Measurements from ENCODE around the gene SCYL3. TPM values are rescaled to one million over a fixed set of nuclear protein-coding genes. Genes with fewer than 3 reads are reported as not detected.

Gene SCYL3, protein sequence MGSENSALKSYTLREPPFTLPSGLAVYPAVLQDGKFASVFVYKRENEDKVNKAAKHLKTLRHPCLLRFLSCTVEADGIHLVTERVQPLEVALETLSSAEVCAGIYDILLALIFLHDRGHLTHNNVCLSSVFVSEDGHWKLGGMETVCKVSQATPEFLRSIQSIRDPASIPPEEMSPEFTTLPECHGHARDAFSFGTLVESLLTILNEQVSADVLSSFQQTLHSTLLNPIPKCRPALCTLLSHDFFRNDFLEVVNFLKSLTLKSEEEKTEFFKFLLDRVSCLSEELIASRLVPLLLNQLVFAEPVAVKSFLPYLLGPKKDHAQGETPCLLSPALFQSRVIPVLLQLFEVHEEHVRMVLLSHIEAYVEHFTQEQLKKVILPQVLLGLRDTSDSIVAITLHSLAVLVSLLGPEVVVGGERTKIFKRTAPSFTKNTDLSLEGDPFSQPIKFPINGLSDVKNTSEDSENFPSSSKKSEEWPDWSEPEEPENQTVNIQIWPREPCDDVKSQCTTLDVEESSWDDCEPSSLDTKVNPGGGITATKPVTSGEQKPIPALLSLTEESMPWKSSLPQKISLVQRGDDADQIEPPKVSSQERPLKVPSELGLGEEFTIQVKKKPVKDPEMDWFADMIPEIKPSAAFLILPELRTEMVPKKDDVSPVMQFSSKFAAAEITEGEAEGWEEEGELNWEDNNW
- total RNA-seq, result 10 to 100 TPM; 11.1 to 12.4 TPM

DNA sequence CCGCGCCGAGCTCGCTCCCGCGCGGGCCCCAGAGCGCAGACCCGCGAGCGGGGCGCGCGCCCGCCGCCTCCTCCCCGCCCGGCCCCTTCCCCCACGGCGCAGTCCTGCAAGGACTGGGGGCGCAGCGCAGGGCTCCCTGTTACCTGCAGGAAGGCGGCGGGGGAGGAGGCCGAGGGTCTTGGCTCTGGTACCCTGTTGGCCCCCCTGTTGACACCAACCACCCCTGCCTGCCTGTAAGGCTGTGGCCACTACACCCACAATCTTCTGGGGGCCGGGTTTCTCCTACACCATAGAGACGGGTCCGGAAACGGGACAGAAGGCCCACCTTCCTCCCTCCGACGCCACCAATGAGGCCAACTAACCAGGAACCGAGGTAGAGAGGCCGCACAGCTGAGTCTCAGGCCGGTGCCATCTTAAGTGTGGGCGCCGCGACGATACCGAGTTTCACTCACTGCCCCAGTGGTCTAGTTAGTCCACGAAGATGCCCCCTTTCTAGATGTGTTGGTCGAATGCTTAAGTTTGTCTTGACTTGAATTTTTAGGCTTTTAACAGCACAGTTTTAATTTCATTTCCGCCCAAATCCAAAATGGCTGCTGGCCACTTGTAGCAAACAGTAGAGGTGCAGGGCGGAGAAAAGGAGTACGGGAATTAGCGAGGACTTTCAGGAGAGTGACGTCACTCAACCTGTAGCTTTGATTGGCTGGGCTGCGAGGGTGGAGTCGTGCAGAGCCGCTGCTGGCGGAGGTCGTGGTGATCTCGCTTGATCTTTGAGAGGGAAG is at the start of gene SCYL3:
Gene SCYL3 (minus strand): TSS at position 252 of the 779 bp plus-strand sequence. CDS start 5,056 bp downstream, outside the sequence.
- CTCF ChIA-PET, result interaction anchor here (0.6 to 1.3 kb wide), 2 partner anchors 99 to 202 kb away, joined by 3 read pairs; partner anchors contain the start of gene METTL18
- H3K4me1 Mint-ChIP-seq (ENCODE audit: low read depth), result peaks cover 37% of the 10 kb centered on the region

GRCh38 chr1:169941982-169942830 is 48.5 kb upstream of the SCYL3 start:
- Mint-ChIP-seq H3K9me3 (no peaks in the 10 kb centered on the region), H3K27me3 (no peaks in the 10 kb centered on the region), H3K4me3 (no peak overlapping the region), H3K27ac (no peak overlapping the region), H3K4me1 (ENCODE audit: low read depth) (no peaks in the 10 kb centered on the region), H3K36me3 (no peaks in the 10 kb centered on the region)
- POLR2A ChIA-PET, result no interaction called here
- no peak for DNase-seq
- intact Hi-C loops (cut with micrococcal nuclease), result no loop called here
- CTCF ChIA-PET, result interaction anchor here (2.4 kb wide), 1 partner anchor 13 kb away, joined by 7 read pairs; no protein-coding TSS in a partner anchor

More for the DNA sequence above, at the start of gene SCYL3:
- intact Hi-C loops (cut with micrococcal nuclease), result loop anchor here (1.0 to 5.0 kb wide), 12 partner anchors 14 to 1957 kb away; partner anchors contain the start of genes BLZF1, DCAF6, GORAB and KIFAP3
- peaks cover 5% of the 10 kb centered on the region for H3K36me3 Mint-ChIP-seq
- H3K27me3 Mint-ChIP-seq, result no peaks in the 10 kb centered on the region
- H3K27ac Mint-ChIP-seq, result peak within 1 kb of the TSS; percentile 98
- peak within 1 kb of the TSS; percentile 82 for H3K4me3 Mint-ChIP-seq
- peak; percentile 92 for DNase-seq
- POLR2A ChIA-PET, result interaction anchor here (0.6 to 2.3 kb wide), 11 partner anchors 9 to 638 kb away, joined by 3 to 8 read pairs (median 4); partner anchors contain the start of genes F5, GORAB and KIFAP3
- H3K9me3 Mint-ChIP-seq, result no peaks in the 10 kb centered on the region

GRCh38 chr1:169933984-169934725 is 40.5 kb upstream of the SCYL3 start:
- Mint-ChIP-seq H3K36me3 (no peaks in the 10 kb centered on the region), H3K4me3 (no peak overlapping the region), H3K27ac (no peak overlapping the region), H3K27me3 (no peaks in the 10 kb centered on the region), H3K9me3 (no peaks in the 10 kb centered on the region), H3K4me1 (ENCODE audit: low read depth) (no peaks in the 10 kb centered on the region)
- intact Hi-C loops (cut with micrococcal nuclease), result no loop called here
- ChIA-PET POLR2A (no interaction called here), CTCF (no interaction called here)
- no peak for DNase-seq

DNA sequence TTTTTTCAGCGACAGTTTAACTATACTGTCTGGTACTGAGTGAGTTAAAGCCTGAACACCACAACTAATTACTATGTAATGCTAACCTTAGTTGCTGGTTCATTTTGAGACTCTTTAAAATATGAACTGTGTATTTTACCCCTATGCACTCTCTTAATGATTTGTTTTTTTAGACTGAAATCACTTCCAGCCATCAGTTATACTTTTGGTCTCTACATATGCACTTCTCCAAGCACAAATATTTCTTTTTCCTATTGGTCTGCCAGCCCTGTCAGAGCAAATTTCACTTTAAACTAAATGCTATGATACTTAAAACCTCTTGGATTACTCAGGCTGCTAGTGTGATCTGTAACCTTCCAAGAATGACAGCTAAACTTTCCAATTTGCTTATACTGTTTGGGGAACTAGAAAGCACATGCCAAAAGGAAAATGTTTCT is 38.1 kb upstream of the SCYL3 start:
- Mint-ChIP-seq H3K36me3 (no peaks in the 10 kb centered on the region), H3K27me3 (no peaks in the 10 kb centered on the region), H3K9me3 (no peaks in the 10 kb centered on the region), H3K27ac (no peak overlapping the region), H3K4me3 (no peak overlapping the region), H3K4me1 (ENCODE audit: low read depth) (peaks cover 3% of the 10 kb centered on the region)
- CTCF ChIA-PET, result no interaction called here
- intact Hi-C loops (cut with micrococcal nuclease), result no loop called here
- POLR2A ChIA-PET, result no interaction called here
- DNase-seq, result no peak

DNA sequence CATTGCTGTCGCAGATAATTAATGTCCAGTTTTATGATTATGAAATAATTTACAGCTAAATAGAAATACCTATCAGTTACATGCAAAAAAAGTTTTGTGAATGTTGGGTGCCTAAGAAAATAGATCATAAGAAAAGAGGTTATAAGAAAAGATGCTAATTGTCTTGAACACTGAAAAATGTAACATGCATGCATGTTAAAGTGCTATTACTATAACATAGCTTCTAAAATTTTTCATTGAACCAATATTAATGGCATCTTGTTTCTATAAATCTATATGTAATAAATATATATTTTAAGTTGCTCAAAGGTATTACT is 35.5 kb upstream of the SCYL3 start:
- no peaks in the 10 kb centered on the region for H3K27me3 Mint-ChIP-seq
- CTCF ChIA-PET, result interaction anchor here (1.0 to 1.8 kb wide), 10 partner anchors 9 to 1298 kb away, joined by 3 to 7 read pairs (median 4); partner anchors contain the start of gene GORAB
- H3K9me3 Mint-ChIP-seq, result no peaks in the 10 kb centered on the region
- POLR2A ChIA-PET, result no interaction called here
- no peaks in the 10 kb centered on the region for H3K36me3 Mint-ChIP-seq
- no peak for DNase-seq
- no peak overlapping the region for H3K27ac Mint-ChIP-seq
- intact Hi-C loops (cut with micrococcal nuclease), result loop anchor here (1.0 to 5.0 kb wide), 3 partner anchors 143 to 1000 kb away; partner anchors contain the start of gene KIFAP3
- H3K4me1 Mint-ChIP-seq (ENCODE audit: low read depth), result peaks cover 7% of the 10 kb centered on the region
- H3K4me3 Mint-ChIP-seq, result no peak overlapping the region

GRCh38 chr1:169928438-169929209 is 34.9 kb upstream of the SCYL3 start:
- CTCF ChIA-PET, result interaction anchor here (0.5 to 1.8 kb wide), 13 partner anchors 9 to 1874 kb away, joined by 3 to 7 read pairs (median 4); partner anchors contain the start of gene GORAB
- intact Hi-C loops (cut with micrococcal nuclease), result loop anchor here (1.0 to 5.0 kb wide), 3 partner anchors 144 to 1001 kb away; partner anchors contain the start of gene KIFAP3
- no peaks in the 10 kb centered on the region for H3K27me3 Mint-ChIP-seq
- peaks cover 7% of the 10 kb centered on the region for H3K4me1 Mint-ChIP-seq (ENCODE audit: low read depth)
- POLR2A ChIA-PET, result no interaction called here
- no peaks in the 10 kb centered on the region for H3K36me3 Mint-ChIP-seq
- no peaks in the 10 kb centered on the region for H3K9me3 Mint-ChIP-seq
- no peak overlapping the region for H3K4me3 Mint-ChIP-seq
- H3K27ac Mint-ChIP-seq, result no peak overlapping the region
- no peak for DNase-seq

- ChIA-PET POLR2A (no interaction called here), CTCF (no interaction called here)
- DNase-seq, result no peak
- Mint-ChIP-seq H3K4me1 (ENCODE audit: low read depth) (peaks cover 7% of the 10 kb centered on the region), H3K27me3 (no peaks in the 10 kb centered on the region), H3K27ac (no peak overlapping the region), H3K9me3 (no peaks in the 10 kb centered on the region), H3K36me3 (no peaks in the 10 kb centered on the region), H3K4me3 (no peak overlapping the region)
- intact Hi-C loops (cut with micrococcal nuclease), result loop anchor here (5.0 kb wide), 2 partner anchors 147 to 532 kb away; partner anchors contain the start of gene KIFAP3
Observed at GRCh38 chr1:169925505-169926482, 32.1 kb upstream of the SCYL3 start.

- ChIA-PET POLR2A (no interaction called here), CTCF (no interaction called here)
- peaks cover 7% of the 10 kb centered on the region for H3K4me1 Mint-ChIP-seq (ENCODE audit: low read depth)
- no peak for DNase-seq
- no peaks in the 10 kb centered on the region for H3K9me3 Mint-ChIP-seq
- intact Hi-C loops (cut with micrococcal nuclease), result loop anchor here (5.0 kb wide), 2 partner anchors 147 to 532 kb away; partner anchors contain the start of gene KIFAP3
- H3K27ac Mint-ChIP-seq, result no peak overlapping the region
- no peak overlapping the region for H3K4me3 Mint-ChIP-seq
- H3K36me3 Mint-ChIP-seq, result no peaks in the 10 kb centered on the region
- H3K27me3 Mint-ChIP-seq, result no peaks in the 10 kb centered on the region
Observed at GRCh38 chr1:169924829-169925228, 31.1 kb upstream of the SCYL3 start.

DNA sequence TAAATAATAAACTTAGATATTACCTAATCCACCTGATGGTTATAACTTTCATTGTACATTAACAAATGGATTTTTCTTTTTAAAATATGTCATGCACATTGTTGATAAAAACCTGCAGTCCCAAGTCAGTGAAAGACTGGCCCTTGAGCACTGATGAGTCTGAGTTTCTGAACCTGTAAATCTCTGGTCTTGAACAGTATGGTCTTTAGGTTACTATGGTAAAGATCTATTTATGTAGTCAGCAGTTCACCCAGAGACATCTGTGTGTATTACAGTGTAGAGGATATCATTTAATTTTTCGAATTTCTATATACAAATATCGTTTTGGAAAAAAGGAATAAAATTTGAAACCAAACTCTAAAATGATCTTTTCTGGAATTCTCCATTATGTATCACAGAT is 30.4 kb upstream of the SCYL3 start:
- DNase-seq, result no peak
- peaks cover 7% of the 10 kb centered on the region for H3K4me1 Mint-ChIP-seq (ENCODE audit: low read depth)
- H3K27me3 Mint-ChIP-seq, result no peaks in the 10 kb centered on the region
- ChIA-PET POLR2A (no interaction called here), CTCF (no interaction called here)
- peaks cover under 1% of the 10 kb centered on the region for H3K36me3 Mint-ChIP-seq
- intact Hi-C loops (cut with micrococcal nuclease), result no loop called here
- H3K27ac Mint-ChIP-seq, result no peak overlapping the region
- H3K9me3 Mint-ChIP-seq, result no peaks in the 10 kb centered on the region
- no peak overlapping the region for H3K4me3 Mint-ChIP-seq

Measured in activated CD4-positive, alpha-beta memory T cell treated with anti-CD3 and anti-CD28 coated beads for 36 hours (primary cell).